GM19238 (cell line): ENCODE measurements around the gene DHRSX.
"Not testable (repeated sequence)": the region's sequence is repeated elsewhere in the genome, so short reads cannot be mapped to it uniquely, and the experiment has no call there.

Experiments
- DNase-seq: peaks from one replicate; pipeline ENCODE4 v3.0.0; 2011; ENCODE audit warnings: low spot score; ENCODE audit not compliant: insufficient read length

Gene DHRSX

DNA sequence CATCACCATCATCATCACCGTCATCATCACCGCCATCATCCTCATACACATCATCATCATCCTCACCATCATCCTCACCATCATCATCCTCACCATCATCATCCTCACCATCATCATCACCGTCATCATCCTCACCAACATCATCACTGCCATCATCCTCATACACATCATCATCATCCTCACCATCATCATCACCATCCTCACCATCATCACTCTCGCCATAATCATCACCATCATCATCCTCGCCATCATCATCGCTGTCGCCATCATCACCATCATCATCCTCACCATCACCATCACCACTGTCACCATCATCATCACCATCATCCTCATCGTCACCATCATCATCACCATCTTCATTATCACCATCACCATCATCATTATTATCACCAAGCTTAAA, 19.8 kb upstream of the DHRSX start:
- no peak for DNase-seq

DNA sequence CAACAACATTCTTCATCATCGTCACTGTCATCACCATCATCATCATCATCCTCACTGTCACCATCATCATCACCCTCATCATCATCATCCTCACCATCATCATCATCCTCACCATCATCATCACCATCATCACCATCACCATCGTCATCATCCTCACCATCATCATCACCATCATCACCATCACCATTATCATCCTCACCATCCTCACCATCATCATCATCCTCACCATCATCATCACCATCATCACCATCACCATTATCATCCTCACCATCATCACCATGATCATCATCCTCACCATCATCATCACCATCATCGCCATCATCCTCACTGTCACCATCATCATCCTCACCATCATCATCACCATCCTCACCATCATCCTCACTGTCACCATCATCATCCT, 18.9 kb upstream of the DHRSX start:
- not testable (repeated sequence) for DNase-seq

DNA sequence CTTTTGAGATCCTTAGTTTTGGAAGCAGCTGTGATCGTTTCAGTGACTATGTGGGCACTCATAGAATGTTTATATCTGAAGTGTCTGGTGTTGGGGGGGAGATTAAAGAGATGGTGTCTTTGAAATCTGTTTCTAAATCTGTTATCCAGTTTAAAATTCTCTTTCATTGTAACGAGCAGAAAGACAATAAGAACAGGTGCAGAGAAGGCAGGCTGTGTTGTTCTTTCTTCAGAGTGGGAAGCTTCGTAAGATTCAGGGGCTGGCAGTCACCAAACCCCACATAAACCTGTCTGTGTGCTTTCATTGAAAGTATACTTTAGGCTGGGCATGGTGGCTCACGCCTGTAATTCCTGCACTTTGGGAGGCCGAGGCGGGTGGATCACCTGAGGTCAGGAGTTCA, 16.3 kb upstream of the DHRSX start:
- no peak for DNase-seq

DNA sequence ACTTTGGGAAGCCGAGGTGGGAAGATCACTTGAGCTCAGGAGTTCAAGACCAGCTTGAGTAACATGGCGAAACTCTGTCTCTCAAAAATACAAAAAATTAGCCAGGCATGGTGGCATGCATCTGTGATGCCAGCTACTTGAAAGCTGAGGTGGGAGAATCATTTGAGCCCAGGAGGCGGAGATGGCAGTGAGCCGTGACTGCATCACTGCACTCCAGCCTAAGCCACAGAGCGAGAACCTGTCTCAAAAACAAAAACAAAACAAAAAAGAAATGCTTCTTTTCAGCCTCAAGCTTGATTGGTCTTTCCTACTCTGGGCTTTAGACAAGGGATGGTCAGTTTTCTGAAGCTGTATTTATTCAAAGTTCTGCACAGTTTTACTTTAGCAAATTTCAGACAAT, 15.8 kb upstream of the DHRSX start:
- no peak for DNase-seq

DNA sequence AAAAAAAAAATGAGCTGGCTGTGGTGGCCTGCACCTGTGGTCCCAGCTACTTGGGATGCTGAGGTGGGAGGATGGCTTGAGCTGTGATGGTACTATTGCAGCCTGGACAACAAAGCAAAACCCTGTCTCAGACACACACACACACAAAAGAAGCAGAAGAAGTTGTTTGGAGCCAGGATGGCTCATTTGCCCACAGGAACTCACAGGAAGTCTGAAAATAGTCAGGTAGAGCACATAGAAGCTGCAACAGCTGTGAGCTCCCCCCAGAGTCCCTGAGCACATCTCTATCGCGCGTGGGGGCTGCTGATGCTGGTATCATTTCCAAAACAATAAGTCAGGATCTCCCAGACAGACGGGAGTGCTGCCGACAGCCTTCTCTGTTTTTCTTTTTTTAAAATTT, 13.4 kb upstream of the DHRSX start:
- no peak for DNase-seq

DNA sequence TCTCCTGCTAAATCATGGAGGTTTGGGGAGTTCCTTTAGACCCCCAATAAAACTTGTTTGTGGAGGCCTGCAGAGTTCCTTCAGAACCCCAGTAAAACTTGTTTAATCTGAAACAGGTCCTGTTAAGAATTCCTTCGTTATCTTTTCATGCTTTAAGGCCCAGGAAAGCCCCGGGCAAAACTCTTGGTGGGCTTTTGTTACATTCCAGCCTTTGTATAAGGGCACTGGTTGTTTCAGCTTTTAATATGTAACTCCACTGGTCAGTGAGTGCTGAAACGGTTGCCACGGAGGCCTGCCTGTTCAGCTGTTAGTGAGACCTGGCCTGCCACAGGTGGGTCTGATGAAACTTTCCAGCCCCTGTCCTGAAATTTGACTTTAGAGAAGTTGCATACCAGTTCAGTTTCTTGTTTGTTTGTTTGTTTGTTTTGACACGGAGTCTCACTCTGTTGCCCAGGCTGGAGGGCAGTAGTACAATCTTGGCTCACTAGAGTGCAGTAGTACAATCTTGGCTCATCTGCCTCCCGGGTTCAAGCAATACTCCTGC, 12.4 kb upstream of the DHRSX start:
- no peak for DNase-seq

DNA sequence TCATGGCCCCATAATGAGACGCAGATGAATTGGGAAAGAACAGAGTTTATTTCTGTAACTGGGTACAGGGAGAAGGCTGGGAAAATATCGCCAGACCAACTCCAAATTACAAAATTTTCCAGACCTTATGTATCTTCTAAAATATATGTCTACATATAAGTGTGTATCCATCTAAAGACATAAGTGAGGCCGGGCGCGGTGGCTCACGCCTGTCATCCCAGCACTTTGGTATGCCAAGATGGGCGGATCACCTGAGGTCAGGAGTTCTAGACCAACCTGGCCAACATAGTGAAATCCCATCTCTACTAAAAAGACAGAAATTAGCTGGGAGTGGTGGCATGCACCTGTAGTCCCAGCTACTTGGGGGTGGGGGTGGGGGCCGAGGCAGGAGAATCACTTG, 11.7 kb upstream of the DHRSX start:
- DNase-seq = no peak

DNA sequence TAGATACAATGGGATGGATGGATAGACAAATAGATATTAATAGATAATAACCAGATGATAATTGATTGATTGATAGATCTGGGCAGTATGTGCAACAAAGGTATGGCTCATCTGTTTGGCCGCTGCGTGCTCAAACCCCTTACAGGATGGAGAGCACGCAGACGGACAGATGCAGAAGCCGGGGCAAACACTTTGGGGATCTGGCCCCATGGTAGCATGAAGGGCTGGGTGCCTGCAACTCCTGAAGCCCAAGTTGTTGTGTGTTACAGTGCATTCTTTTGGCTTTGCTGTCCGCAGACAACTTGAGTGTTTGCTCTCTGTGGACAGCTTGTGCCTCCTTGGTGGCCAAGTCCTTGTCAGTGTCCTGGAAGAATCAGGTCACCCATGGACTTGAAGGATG, 10.6 kb upstream of the DHRSX start:
- DNase-seq = no peak

DNA sequence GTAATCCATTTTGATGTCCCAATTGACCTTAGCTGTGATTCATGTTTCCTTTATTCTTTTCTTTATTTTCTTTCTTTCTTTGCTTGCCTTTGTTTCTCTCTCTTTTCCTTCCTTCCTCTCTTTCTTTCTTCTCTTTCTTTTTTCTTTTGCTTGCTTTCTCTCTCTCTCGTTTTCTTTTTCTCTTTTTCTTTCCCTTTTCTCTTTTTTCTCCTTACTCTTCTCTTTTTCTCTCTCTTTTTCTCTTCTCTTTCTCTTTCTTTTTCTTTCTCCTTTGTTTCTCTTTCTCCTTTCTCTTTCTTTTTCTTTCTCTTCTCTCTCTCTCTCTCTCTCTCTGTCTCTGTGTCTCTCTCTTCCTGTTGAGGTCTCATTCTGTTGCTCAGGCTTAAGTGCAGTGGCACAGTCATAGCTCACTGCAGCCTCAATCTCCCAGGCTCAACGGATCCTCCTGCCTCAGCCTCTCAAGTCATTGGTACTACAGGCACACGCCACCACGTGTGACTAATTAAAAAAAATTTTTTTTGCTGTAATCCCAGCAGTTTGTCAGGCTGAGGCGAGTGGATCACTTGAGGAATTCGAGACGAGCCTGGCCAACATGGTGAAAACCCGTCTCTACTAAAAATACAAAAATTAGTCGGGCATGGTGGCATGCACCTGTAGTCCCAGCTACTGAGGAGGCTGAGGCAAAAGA, 8.0 kb upstream of the DHRSX start:
- DNase-seq = no peak

DNA sequence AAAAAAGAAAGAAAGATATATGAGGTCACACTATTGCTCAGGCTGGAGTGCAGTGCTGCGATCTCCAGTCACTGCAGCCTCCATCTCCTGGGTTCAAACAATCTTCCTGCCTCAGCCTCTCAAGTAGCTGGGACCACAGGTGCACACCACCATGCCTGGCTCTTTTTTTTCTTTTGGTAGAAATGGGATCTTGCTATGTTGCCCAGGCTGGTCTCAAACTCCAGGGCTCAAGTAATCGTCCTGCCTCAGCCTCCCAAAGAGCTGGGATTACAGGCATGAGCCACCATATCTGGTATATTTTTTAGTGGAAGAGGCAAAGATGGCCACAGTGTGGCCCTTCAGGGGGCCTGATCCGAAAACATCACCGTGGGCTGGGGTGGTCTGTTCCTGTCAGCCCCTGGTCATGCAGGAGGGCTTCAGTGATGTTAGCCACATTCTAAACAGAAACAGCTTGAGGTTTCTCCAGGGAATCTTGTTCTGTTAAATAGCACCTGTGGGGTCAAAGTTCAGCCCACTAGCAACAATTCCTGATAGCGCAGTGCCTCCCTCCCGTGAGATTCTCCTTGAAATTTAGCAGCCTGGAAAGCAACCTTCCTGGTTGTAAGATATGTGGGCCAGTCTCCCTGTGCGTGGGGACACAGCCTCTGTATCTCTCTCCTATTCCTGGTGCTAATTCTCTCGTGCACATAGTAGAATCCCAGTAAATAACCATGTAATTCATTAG, 7.3 kb upstream of the DHRSX start:
- DNase-seq = no peak

DNA sequence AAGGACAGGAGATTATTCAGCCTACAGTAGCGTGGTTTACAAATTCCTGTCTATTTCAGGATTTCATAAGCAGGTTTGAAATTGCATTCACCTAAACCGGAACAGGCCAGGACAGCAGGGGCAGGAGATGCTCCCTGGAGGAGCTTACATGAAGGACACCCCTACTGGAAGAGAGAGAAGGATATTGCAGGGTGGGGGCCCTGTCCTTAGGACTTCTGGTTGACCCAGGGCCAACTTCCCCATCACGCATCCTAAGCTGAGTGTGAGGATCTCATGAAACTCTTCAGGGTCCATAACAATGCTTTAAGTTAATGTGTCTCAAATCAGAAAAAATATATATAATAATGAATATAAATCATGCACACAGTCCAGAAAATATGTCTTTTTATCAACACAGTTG, 6.4 kb upstream of the DHRSX start:
- DNase-seq = no peak

DNA sequence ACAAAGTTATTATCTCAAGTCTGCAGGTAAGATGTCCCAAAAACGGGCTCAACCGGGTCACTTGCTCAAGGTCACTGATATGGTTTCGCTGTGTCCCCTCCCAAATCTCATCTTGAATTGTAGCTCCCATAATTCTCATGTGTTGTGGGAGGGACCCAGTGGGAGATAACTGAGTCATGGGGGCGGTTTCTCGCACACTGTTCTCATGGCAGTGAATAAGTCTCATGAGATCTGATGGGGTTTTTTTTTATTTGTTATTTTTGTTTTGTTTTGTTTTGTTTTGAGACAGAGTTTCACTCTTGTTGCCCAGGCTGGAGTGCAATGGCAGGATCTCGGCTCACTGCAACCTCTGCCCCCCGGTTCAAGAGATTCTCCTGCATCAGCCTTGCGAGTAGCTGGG, 4.6 kb upstream of the DHRSX start:
- not testable (repeated sequence) for DNase-seq

DNA sequence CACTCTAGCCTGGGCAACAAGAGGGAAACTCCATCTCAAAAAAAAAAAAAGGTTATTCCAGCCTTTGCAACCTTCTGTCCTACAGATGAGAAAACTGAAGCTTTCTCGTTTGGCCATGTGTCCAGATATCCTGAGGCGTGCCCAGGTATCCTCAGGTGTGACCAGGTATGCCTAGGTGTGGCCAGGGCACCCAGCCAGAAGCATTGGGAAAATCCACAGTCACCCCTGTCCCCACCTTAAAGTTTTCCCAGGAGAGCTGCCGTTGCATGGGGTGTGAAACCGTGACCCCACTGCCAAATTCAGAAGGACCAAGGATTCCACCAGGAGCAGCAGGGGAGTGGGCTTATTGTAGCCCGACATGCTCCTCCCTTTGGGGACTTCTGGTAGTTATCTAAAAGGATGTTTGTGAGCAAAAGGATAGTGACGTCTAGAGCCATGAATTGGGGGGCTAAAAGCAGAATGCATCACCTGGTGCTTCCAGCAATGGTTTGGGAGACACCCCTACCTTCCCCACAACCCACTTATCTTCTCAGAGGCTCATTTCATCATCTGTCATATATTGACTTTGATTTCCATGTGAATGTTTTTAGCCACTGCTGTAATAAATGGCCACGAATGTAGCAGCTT, 4.0 kb upstream of the DHRSX start:
- no peak for DNase-seq

DNA sequence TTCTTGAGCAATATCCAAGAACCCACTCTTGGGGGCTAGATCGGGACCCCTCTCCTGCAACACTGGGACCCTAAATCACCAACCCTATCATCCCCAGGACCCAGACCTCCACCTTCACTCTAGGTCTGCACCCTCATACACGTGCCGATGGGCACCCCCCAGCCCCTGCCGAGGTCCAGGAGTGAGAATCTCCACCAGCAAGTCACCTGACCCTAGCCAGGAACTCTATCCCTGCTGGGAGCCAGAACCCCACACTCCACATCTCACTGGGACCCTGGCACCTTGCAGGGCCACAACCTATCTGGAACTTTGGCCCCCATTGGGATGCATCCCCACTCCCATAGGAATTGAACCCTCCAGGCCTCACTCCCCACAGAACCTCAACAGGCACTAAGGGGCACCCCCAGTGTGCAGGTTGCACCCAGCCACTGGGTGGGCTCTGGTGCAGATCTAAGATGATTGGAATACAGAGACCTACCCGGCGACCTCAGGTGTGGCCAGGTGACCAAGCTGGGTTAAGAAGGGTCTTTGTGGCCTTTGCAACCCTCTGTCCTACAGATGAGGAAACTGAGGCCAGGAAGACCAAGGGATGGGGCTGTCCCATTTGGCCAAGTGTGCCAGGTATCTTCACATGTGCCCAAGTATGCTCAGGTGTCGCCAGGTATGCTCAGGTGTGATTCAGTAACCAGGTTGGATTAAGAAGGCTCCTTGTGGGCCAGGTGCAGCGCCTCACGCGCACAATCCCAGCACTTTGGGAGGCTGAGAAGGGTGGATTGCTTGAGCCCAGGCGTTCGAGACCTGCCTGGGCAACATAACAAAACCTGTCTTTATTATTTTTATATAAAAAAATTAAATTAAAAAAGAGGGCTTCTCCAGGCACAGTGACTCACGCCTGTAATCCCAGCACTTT, 3.1 kb upstream of the DHRSX start:
- DNase-seq = no peak

DNA sequence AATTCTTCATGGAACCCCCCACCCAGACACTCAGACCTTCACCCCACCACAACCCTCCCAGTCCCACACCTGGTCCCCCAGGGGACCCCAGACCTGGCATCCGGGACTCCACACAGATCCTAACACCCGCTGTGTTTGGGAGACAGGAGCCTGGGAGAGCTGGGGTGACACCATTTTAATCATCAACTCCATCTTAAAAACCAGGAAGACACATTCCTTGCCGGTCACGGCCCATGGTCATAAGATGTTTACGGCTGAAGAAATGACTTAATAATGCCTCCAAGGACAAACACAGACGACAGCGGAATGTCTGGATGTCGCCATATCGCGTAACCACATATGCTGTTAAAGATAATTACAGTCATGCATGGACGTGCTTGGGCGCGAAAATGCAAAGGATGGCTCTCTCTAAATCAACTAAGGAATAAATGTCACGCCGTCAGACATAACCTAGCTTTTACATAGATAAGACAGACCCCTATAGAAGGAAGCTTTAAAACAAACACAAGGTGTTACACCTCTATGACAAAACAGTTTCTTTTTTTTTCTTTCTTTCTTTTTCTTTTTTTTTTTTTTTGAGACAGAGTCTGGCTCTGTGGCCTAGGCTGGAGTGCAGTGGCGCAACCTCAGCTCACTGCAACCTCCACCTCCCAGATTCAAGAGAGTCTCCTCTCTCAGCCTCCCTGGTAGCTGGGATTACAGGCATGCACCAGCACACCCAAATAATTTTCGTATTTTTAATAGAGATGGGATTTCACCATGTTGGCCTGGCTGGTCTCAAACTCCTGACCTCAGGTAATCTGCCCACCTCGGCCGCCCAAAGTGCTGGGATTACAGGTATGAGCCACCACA, 2.1 kb upstream of the DHRSX start:
- no peak for DNase-seq

DNA sequence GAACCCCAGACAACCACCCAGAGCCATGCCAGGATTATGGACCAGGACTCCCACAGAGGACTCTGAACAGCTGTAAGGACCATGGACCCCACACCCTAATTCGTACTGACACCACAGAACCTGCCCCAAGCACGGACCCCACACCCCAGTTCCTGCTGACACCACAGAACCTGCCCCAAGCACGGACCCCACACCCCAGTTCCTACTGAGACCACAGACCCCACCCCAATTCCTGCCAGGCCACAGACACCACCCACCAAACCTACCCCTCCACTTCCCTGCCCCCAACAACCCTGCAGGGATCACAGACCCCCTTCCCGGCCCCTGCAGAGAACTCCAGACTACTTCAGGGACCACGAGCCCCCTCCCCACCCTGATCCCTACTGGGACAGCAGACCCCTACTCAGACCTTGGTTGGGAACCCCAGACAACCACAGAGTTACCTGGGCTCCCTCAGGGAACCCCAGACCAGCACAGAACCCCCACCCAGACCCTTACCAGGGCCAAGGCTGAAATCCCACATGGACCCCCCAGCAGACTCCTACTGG, 1.4 kb upstream of the DHRSX start:
- DNase-seq = no peak

DNA sequence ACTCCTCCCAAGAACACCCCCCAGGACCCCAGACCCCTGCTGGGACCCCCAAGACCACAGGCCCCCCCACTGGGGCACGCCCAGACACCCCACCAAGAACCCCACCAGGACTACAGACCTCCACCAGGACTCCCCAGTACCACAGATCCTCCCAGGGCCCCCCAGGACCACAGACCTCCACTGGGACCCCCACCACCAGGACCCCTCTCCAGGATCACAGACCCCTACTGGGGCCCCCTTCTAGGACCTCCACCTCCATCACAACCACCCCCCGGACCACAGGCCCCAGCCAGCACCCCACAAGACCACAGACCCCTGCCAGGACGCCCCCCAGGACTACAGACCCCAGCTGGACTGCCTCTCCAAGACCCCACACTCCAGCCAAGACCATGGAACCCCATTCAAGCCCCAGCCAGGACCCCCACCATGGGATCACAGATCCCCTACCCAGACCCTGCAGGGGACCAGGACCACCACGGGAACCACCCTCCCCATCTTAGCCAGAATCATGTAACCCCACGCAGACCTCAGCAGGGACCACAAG, 855 bp upstream of the DHRSX start:
- no peak for DNase-seq

DNA sequence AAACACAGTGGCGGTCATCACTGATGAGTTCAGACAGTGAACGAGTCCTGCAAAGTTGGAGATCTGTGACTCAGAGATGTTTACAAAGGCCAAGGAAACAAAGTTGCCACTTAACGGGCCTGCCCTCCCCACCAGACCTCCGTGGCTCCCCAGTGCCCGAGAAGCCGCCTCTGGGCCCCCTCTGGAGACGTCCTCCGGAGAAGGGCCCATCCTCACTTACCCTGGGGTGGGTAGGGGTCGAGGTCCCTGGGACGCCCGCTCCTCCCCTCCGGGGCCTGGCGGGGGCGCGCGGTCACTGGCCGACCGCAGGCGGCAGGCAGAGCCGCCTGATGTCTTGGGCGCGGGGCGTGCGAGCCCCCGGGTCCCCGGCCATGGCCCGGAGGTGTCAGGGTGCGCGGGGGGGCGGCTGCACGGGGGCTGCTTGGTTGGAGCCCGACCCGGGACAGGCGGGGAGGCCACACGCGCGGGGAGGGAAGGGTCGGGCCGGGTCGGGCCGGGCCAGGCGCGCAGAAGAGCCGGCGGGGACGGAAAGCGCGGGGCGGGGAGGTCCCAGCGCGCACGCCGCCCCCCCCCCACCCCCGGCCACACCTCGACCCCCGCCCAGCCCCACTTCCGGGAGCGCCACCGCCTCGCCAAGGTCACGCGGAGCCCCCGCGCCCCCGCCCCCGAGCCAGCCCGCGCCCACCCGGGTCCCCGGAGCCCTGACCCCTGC, 529 bp downstream of the DHRSX start:
- peak; percentile 66 for DNase-seq

DNA sequence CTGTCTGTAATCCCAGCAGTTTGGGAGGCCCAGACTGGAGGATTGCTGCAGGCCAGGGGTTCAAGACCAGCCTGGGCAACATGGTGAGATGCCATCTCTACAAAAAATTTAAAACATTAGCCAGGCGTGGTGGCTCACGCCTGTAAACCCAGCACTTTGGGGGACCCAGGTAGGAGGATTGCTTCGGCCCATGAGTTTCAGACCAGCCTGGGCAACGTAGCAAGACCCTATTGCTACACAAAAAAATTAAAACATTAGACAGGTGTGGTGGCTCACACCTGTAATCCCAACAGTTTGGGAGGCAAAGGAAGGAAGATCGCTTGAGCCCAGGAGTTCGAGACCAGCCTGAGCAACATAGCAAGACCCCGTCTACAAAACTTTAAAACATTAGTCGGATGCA, 1.3 kb downstream of the DHRSX start:
- no peak for DNase-seq
